ENCODE data around the gene HRH3.
A peak's percentile ranks its signal among the peaks of the same experiment; 100 is the strongest.

The HRH3 gene

DNA sequence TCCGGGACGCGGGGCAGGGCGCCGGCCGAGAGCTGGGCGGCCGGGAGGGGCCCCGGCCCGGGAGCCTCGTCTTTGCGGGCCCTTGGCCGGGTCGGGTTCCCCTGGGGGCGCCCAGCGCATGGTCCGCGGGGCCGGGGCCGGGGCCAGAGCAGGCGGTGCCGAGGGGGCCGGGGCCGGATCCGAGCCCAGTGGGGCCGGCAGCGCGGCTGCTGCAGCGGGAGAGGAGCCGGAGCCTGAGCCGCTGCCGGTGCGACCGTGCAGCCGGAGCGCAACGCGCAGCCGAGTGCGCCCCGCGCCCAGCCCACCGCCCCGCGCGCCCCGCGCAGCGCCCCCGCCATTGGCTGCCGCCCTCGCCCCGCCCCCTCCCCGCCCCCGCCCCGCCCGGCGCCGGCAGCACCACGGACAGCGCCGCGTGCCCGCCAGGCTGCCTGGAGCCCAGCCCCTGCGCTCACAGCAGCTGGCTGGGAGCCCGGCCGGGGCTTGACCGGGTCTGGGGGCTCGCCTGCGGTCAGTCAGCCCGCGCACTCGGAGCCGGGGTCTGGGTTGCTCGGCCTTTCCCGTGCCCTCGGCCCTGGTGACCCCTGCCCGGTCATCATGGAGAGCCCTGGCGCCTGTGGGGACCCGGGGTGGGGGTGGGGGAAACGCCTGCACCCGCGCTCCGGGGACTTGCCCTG is at the start of gene HRH3:
Gene HRH3, minus strand, starts transcription at position 287 of the 674 bp plus-strand sequence. CDS start 308 bp downstream, outside the sequence.
- DNase-seq = peak; percentile 52

DNA sequence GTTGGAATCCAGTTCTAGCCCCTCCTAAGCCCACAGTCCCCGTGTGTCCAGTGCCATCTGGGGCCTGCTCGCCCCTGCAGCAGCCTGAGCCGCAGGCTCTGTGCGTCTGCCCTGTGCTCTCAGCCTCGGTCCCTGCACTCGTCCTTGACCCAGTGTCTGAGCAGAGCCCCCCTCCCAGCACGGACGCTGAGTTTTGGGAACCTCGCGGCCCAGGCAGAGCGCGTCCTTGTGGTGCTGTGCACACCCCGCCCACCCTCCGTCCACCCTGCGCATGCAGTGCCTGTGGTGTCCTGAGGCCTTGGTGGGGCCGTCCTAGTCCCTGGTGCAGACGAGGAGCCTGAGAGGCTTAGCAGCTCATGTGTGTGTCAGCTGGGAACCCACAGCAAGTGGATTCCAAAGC is 49.8 kb upstream of the HRH3 start:
- DNase-seq = no peak

DNA sequence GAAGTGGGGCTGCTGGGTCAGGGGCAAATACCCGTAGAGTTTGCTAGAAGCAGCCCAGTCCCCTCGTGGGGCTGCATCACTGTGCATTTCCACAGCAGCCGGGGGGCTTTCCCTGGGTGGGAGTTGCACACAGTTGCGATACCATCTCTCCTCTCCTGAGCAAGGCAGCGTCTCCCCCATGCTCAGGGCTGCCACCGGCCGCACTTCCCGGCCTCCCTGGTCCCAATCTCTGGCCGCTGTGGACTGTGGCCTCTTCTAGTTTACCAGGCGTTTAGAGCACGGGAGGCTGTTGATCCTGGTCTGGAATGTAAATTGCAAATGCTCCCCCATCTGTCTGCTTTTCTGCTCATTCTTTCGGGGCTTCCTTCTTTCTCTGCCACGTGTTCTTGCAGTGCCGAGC is 49.3 kb upstream of the HRH3 start:
- DNase-seq = no peak

DNA sequence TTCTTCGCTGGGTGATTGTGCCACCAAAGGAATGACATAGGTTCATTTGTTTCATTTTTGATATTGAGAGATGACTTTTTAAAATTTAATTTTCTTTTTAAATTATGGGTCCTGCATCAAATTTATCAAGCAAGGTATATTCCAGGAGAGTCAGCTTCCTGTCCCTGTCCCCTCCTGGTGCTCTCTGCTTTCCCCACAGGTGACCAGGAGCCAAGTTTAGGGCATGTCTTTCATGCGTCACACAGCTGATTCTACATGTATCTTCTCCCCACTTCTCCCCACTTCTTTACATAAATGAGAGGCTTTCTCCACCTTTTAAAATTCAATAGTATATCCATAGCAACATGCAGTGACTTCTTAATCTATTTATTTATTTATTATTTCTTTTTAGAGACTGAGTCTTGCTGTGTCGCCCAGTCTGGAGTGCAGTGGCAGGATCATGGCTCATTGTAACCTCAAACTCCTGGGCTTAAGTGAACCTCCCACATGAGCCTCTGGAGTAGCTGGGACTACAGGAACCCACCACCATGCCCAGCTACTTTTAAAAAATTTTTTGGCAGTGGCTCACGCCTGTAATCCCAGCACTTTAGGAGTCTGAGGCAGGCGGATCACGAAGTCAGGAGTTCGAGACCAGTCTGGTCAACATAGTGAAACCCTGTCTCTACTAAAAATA is 48.3 kb upstream of the HRH3 start:
- DNase-seq = no peak

DNA sequence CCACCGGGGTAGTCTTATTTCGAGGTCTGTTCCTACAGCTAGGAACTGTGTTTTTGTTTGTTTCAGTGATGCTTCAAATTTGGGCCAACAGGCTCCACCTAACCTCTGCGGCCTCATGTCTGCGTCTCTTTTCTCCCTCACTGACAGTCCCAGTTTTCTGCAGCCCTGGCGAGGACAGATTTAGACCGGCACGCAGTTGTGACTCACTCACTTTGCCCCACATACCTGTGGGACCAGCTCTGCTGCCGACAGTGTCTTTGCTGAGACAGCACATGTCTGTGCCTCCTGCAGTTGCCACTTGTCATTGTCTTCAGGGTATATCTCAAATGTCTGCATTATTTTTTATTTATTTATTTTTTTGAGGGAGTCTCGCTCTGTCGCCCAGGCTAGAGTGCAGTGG is 47.5 kb upstream of the HRH3 start:
- DNase-seq = no peak

DNA sequence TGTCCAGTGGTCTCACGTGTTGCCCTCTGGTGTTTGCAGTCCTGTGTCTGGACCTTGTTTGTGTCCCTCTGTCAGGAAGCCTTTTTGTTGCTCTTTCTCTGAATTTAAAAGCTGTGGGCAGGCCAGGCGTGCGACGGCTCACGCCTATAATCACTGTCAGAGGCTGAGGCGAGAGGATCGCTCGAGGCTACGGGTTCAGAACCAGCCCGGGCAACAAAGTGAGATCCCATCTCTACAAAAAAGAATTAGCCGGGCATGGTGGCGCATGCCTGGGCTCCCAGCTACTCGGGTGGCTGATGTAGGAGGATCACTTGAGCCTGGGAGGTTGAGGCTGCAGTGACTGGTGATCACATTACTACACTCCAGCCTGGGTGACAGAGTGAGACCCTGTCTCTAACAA is 46.8 kb upstream of the HRH3 start:
- DNase-seq = no peak

DNA sequence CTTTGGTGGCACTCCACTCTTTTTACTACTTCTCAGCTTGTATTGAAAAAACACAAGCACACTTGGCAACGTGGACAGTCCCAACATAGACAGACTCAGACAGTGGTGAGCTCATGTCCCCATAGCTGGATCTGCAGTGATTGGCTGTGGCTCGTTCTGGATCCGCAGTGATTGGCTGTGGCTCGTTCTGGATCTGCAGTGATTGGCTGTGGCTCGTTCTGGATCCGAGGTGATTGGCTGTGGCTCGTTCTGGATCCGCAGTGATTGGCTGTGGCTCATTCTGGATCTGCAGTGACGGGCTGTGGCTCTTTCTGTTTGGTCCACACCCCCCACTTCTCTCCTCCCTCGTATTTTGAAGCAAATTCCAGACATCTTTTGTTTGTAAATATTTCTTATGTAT is 46.3 kb upstream of the HRH3 start:
- peak; percentile 17 for DNase-seq

DNA sequence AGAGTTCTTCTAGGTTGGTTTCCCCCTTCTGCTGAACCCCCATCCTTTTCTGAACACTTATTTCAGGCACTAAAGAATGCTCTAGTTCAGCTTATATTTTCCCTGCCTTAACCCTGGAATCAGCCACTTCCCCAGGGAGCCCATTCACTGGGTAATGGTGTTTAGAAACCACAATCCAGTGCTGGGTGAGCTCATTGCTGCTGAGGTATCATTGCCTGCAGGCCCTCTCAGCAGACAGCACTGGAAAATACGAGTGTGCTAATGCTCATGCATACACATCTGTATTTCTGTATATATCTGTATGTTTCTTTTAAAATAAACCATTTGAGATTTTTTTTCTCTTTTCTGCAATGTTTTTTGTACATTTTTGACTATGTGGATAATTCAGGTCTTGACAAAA is 45.3 kb upstream of the HRH3 start:
- no peak for DNase-seq

DNA sequence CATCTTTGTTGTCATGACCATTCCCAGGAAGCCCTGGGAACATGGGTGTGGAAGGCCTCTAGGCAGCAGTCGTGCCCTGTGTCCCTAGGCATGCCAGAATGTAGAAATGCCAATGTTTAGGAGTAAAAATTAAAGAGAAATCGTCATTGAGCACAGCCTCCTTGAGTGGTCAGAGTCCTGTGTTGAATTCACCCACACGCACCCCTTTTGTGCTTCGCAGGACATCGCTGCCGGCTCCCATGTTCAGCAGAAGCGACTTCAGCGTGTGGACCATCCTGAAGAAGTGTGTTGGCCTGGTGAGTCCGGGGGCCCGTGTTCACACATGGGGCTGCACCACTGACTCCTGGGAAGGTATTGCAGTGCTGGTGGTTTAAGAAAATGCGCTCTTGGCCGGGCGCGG is 43.3 kb upstream of the HRH3 start:
- no peak for DNase-seq

DNA sequence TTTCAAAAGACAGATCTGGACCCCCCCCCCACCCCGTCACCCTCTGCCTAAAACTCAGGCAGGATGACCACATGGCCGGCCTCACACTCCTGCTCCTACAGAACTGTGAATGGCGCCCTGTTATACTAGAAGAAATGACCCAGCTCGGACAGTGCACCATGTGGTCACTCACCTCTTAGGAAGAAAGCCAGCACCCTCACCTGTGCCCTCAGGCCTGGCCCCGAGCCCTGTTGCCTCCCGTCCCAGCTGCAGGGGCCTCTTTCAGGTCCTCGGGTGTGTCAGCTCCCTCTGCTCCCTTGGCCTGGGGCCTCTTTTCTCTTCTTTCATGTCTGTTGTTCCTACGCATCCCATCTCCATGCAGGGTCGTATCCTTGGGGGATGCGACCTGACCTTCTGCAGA is 42.0 kb upstream of the HRH3 start:
- no peak for DNase-seq

DNA sequence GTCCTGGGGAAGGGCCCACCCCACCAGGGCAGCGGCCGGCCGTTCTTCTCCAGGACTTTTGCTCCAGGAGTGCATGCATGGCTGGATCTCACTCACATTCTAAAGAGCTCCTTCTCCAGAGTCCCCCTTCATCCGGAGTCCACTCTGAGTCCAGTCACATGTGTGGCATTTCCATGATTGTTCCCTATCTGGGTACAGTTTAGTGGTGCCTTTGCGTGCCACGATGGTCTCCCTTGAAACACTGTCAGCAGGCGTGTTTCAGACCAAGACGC is 39.2 kb upstream of the HRH3 start:
- DNase-seq = no peak

DNA sequence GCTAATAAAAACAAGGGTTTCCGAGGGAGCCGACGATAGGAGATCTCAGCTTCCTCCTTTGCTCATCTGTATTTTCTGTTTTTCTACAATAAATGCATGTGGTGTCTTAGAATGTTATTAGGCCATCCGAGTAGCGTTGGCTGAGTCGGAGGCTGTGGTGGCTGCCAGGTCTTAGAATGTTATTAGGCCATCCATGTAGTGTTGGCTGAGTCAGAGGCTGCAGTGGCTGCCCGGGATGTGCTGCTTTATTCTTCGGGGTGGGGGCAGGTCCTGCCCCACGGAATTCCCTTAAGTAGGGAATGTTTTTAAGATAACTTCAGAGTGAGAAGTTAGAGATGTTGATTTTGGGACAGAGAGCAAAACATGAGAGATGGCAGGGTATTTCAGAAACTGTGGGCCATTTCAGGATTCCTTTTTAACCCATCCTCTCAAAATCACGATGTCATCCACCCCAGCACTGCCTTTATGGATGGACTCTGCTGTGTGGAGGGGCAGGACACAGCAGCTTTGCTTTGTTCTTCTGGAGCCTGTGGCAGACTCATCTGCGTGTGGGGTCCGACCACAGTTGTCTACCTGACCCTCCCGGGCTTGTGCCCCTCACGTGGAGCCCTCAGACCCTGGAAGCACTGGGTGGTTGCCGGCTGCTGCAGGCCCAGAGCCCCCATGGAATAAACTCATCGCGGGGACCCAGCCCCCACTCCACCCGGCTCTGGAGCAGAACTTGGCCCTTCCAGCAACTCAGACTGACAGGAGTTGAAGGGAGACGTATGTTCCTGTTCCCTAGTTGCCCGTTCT is 38.6 kb upstream of the HRH3 start:
- no peak for DNase-seq

DNA sequence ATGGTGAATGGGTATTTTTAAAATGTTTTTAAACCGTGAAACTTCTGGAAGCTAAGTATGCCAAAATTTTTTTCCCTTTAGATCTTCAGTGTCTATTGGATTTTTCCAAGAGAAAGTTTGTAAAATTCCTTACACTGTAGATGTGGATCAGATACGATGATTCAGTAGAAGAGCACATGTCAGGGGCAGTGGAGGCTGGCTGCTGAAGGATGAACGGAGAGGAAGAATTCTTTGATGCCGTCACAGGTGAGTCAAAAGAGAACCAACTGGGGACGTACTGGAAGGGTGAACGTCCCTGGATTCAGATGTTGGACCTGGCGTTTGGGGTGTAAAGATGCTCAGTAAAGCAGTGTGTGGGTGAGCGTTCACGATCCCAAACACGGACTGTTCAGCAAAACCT is 35.9 kb upstream of the HRH3 start:
- DNase-seq = no peak

DNA sequence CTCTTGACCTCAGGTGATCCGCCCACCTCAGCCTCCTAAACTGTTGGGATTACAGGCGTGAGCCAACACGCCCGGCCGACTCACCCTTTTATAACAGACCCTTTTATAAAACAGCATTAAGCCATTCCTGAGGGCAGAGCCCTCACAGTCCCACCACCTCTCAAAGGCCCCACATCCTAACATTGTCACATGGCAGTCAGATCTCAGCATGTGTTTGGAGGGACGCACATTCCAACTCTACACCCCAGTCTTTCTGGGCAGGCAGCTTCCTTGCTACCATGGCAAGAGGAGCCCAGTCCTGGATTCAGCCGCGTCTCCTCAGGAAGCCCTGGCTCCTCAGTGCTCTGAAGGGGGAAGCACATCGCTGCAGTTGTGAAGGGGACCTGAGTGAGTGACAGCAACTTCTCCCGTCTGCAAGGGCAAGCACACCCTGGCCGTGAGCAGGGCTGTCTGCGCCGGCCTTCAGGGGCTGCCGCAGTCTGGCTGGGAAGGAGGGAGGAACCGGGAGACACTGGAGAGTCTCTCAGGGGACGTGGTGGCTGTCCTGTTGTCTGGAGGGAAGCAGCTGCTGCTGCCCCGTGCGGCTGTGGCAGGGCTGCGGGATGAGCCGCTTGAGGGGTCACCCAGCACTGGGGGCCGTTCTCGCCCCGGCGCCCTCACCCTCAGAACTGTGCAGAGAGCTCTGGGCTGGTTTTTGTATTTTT is 34.1 kb upstream of the HRH3 start:
- no peak for DNase-seq

DNA sequence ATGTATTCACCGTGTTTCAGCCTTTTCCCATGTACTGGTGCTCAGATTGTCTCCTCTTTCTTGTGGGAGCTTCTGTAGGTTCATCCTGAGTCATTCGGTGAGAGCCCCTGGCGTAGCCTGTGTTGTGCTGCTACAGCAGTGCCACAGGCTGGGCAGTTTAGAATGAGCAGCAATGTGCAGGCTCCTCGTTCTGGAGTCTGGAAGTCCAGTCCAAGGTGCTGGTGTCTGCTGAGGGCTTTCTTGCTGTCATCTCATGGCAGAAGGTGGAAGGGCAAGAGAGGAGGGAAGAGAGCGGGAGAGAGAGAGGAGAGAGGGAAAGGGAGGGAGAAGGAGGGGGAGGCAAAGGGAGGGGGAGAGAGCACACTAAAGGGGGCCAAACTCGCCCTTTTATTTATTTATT is 33.3 kb upstream of the HRH3 start:
- DNase-seq = no peak

DNA sequence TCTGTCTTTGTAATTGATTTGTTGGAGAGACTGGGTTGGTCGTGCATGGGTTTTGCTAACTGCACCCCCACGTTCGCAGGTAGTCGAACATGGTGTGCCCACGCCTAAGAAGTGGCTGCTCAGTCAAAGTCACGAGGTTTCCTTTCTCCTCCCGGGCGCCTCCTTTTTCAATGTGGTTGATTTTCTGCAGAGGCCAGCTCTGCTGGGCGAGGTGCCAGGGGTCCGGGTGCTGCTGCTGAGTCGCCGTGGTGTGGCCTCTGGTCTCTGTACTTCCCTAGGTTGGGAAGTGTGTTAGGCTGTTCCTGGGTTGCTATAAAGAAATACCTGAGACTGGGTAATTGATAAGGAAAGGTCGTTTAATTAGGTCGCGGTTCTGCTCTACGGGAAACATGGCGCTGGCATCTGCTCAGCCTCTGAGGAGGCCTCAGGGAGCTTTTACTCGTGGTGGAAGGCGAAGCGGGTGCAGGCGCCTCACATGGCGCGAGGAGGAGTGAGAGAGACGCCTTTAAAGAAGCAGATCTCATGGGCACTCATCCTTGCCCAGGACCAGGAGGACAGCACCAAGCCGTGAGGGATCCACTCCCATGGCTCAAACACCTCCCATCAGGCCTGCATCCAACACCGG is 32.4 kb upstream of the HRH3 start:
- no peak for DNase-seq

DNA sequence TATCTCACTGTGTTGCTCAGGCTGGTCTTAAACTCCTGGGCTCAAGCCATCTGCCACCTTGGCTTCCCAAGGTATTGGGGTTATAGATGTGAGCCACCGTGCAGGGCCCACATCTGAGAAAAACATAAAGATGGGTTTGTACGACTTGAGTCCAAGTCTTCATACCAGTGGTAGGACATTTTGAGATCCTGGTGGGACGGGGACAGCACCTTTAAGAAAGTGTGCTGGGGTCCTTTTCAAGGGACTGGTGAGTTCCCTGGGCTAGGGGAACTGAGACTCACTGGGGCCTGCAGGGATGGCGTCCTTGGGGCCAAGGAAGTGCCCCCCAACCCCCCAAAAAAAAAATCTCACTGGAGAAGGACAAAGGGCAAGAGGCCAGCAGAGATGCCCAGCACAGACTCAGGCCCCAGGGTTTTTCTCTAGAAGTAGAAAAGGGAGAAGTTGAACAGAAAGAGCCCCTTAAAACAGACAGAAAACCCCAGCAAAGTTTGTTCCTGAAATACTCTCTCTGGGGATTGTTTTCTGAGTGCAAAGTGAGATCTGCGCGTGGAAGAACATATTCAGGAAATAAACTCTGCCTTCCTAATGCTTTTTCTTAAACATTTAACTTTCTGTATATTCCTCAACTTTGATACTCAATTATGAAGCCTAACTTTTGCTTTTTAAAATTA is 28.9 kb upstream of the HRH3 start:
- DNase-seq = no peak

DNA sequence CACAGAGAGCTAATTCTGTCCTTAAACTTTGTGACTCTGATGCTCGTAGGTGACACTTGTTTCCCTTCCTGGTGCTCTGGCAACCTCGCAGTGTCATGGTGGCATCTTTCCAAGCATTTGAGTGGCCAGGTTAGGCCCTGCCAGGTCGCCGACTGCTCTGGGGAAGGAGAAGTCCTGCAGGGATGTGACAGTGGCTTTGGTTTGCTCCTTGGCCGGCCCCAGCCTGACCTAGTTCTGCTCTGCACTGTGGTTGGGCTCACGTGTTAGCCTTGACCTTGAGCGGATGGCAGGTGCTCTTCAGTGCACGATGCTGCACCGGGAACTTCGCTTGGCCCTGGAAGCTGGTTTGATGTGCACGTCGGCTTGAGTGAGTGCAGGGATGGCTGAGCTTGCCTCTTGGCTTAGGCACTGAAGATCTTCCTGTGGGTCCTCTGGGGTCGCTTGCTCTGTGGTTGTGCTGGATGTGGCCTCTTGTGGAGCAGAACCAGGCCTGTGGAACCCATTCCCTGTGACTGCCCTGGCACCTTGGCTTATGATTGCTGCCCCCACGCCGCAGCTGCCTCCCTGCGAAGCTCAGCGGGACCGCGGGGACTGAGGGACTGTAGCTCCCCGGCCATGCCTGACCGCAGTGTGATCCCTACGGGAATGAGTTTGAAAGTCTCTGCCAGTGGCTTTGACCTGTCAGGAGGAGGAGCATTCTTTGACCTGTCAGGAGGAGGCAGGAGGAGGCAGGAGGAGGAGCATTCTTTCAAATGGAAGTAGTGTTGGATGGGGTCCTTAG is 27.0 kb upstream of the HRH3 start:
- no peak for DNase-seq

DNA sequence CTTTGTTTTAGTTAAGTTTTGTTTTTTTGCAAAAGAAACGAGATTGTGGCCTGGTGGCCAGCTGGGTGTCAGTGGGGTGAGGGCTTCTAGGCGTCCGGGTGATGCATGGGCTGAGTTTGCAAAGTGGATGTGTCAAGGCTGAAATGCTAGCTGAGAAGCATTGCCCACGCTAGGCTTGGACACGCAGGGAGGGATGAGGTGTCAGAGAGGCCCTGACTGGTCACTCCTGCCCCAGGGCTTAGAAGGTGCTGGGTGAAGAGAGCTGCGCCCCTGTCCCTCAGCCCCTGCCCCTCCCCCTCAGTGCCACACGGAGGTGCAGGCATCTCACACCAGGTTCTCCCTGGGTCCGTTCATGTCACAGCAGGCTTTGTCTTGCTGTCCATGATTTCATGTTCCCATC is 26.4 kb upstream of the HRH3 start:
- no peak for DNase-seq

DNA sequence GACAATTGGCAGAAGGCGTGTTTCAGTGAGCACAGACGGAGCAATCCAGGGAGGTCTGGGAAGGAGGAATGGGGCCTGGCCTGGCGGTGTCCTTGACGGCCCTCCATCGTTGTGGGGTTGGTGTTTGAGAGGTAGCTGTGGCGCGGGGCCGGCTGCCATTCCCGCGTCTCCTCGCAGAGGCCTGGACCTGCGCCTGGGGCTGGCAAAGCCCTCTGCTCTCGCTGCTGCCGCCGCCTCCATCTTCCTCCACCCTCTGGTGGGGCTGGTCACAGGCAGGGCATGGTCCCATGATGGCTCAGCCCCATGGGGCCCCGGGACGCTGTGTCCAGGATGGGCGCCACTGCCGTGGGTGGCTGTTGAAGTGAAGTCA is 25.8 kb upstream of the HRH3 start:
- DNase-seq = no peak

DNA sequence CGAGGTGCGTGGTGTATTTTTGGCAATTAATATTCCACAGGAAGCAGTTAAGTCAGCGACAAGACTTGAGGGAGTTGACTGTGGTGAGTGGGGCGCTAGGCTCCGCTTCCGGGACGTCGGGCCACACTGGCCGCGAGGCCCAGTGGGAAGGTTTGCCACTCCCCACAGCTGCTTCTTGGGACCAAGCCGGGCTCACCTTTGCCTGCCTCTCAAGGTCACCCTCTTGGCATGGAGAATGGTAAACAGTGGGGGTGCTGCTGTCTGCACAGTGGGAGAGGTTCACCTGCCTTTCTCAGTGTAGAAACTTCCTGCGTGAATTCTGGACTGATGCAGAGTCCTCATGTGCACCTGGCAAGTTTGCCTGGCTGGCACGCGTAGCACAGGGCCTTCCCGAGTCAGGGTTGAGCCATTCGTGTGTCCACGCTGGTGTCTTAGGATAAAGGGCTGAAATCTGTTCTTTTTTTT is 24.6 kb upstream of the HRH3 start:
- no peak for DNase-seq

Data from CD4-positive, alpha-beta T cell treated with Interleukin-17A for 1 hour (primary cell).